HG03280 (cell line): ENCODE data around the gene PIGU.

Source experiments
- ATAC-seq: cut with Tn5 transposase; IDR thresholded peaks from one replicate; pipeline ENCODE4 v1.9.1; 2021; ENCODE audit warnings: mild to moderate bottlenecking, moderate library complexity; ENCODE audit not compliant: unreplicated experiment

The PIGU gene

GRCh38 chr20:34560141-34560523, 116.8 kb downstream of the PIGU start:
- no peak for ATAC-seq

- ATAC-seq: no peak
These were observed 117.4 kb downstream of the PIGU start for GRCh38 chr20:34559311-34560140.

GRCh38 chr20:34558320-34559218, 118.3 kb downstream of the PIGU start, which contains the start of gene MAP1LC3A:
MAP1LC3A (plus strand) TSS chr20:34558718; CDS start chr20:34558869, 151 bp downstream.
- peak; percentile 66 for ATAC-seq

- ATAC-seq: no peak
These were observed 119.0 kb downstream of the PIGU start for GRCh38 chr20:34557936-34558319.

- no peak for ATAC-seq
These were observed 123.5 kb downstream of the PIGU start for GRCh38 chr20:34553366-34553867.

- ATAC-seq: no peak
These were observed 124.3 kb downstream of the PIGU start for GRCh38 chr20:34552569-34552968.

GRCh38 chr20:34549929-34550305, 127.0 kb downstream of the PIGU start:
- no peak for ATAC-seq

- no peak for ATAC-seq
These were observed 127.5 kb downstream of the PIGU start for GRCh38 chr20:34549291-34549928.

GRCh38 chr20:34547844-34548613, 128.9 kb downstream of the PIGU start:
- ATAC-seq: no peak

- ATAC-seq: no peak
These were observed 130.1 kb downstream of the PIGU start for GRCh38 chr20:34546751-34547181.

- no peak for ATAC-seq
These were observed 132.6 kb downstream of the PIGU start for GRCh38 chr20:34544109-34544796.

GRCh38 chr20:34543463-34544056, 133.3 kb downstream of the PIGU start:
- no peak for ATAC-seq

- no peak for ATAC-seq
These were observed 134.5 kb downstream of the PIGU start for GRCh38 chr20:34542439-34542838.

GRCh38 chr20:34541917-34542316, 135.0 kb downstream of the PIGU start:
- ATAC-seq: no peak

GRCh38 chr20:34541264-34541901, 135.5 kb downstream of the PIGU start:
- ATAC-seq: no peak

- ATAC-seq: no peak
These were observed 136.2 kb downstream of the PIGU start for GRCh38 chr20:34540596-34541263.

GRCh38 chr20:34539756-34540155, 137.1 kb downstream of the PIGU start:
- no peak for ATAC-seq

- no peak for ATAC-seq
These were observed 138.2 kb downstream of the PIGU start for GRCh38 chr20:34538671-34539123.
